Panc1 (cell line): ENCODE results near the gene LRRN3. TPM values are rescaled to one million over a fixed set of nuclear protein-coding genes. Genes with fewer than 3 reads are reported as not detected.

Experiments
- ATAC-seq: fragments of 200-7000 bp; cut with Tn5 transposase; 2 replicates; pipeline ENCODE4 v1.9.1; 2020; ENCODE audit warnings: mild to moderate bottlenecking, moderate library complexity
- BruUV-seq: library from RNA; stranded (reverse); fragments of 400-500 nt; replicated peaks from 2 replicates; lab custom pipeline; 2021; lab: Mats Ljungman, UMichigan
- CTCF ChIA-PET: fragments of 300-600 bp; sonication (Branson Sonifier 250); formaldehyde crosslinking; loops from one replicate; lab custom pipeline; 2022; ENCODE audit warnings: antibody characterized with exemption; lab: Charles Lee
- POLR2A ChIA-PET: fragments of 300-600 bp; sonication (Branson Sonifier 250); formaldehyde crosslinking; loops from one replicate; lab custom pipeline; 2022; ENCODE audit warnings: antibody characterized with exemption; lab: Charles Lee
- DNase-seq: peaks from one replicate; pipeline ENCODE4 v3.0.0-alpha.2; 2010; ENCODE audit warnings: low read depth, low spot score
- H3K27ac ChIP-seq: 2 replicates; pipeline ENCODE4 v1.5.1; 2011; ENCODE audit warnings: mild to moderate bottlenecking, low read length, inconsistent platforms
- H3K27me3 ChIP-seq: fragments of 200-500 bp; sonication (Bioruptor generic); 2 replicates; pipeline ENCODE4 v1.6.0; 2014; ENCODE audit warnings: low read length, inconsistent platforms; ENCODE audit not compliant: control insufficient read depth, insufficient read depth
- H3K36me3 ChIP-seq: fragments of 200-500 bp; sonication (Bioruptor generic); 2 replicates; pipeline ENCODE4 v1.5.1; 2014; ENCODE audit warnings: inconsistent platforms, mild to moderate bottlenecking, low read length, moderate library complexity; ENCODE audit not compliant: control insufficient read depth, insufficient read depth
- H3K4me1 ChIP-seq: 2 replicates; pipeline ENCODE4 v1.5.1; 2011; ENCODE audit warnings: inconsistent platforms, mild to moderate bottlenecking, low read length, moderate library complexity; ENCODE audit not compliant: control insufficient read depth, insufficient read depth
- H3K4me3 ChIP-seq, 2 experiments: 2 replicates each; pipeline ENCODE4 v1.5.1; 2011 to 2012; ENCODE audit warnings: low read depth in 2 of 2, low read length in 2 of 2, mild to moderate bottlenecking in 2 of 2, inconsistent platforms in 1 of 2, moderate library complexity in 1 of 2
- H3K9me3 ChIP-seq: fragments of 200-500 bp; sonication (Bioruptor generic); 2 replicates; pipeline ENCODE4 v1.5.1; 2014; ENCODE audit warnings: low read depth, mild to moderate bottlenecking, inconsistent platforms, low read length, moderate library complexity; ENCODE audit not compliant: control insufficient read depth, insufficient read depth
- POLR2AphosphoS5 ChIP-seq: IDR thresholded peaks from 2 replicates; pipeline ENCODE4 v1.6.1; 2012; ENCODE audit warnings: mild to moderate bottlenecking, low read depth, low read length, moderate library complexity
- SIN3A ChIP-seq: IDR thresholded peaks from 2 replicates; pipeline ENCODE4 v1.6.1; 2012; ENCODE audit warnings: low read depth, mild to moderate bottlenecking, low read length, moderate library complexity, borderline replicate concordance; ENCODE audit not compliant: insufficient read depth
- TCF7L2 ChIP-seq: IDR thresholded peaks from 2 replicates; pipeline ENCODE4 v1.6.1; 2011; ENCODE audit warnings: mild to moderate bottlenecking, low read depth, low read length, inconsistent platforms
- in situ Hi-C: cut with HindIII; loops from 2 replicates; pipeline ENCODE4 v1.10.0; 2016; ENCODE audit warnings: low sequenced_read_pairs, low pct_unique_long_range_greater_than_20kb
- intact Hi-C: fragments of 100-400 bp; cut with micrococcal nuclease; formaldehyde crosslinking; loops from one replicate; pipeline ENCODE4 v1.10.0; 2022; ENCODE audit not compliant: unreplicated experiment
- total RNA-seq: library from RNA; stranded (reverse); gene quantifications from one replicate; pipeline ENCODE4 v1.2.1, GENCODE V29; 2021; ENCODE audit not compliant: unreplicated experiment
- TF ChIP-seq, protein P1 (sequence below): fragments of 450-650 bp; IDR thresholded peaks from 2 replicates; pipeline ENCODE4 v1.5.1; 2017; ENCODE audit warnings: mild to moderate bottlenecking
- TF ChIP-seq, protein P2 (sequence below), 2 experiments: IDR thresholded peaks; 2 replicates each; pipeline ENCODE4 v1.6.1; 2011 to 2012; ENCODE audit warnings: low read depth in 2 of 2, control low read depth in 1 of 2, low read length in 1 of 2, mild to moderate bottlenecking in 1 of 2, moderate library complexity in 1 of 2; ENCODE audit not compliant: insufficient read depth in 1 of 2

Gene LRRN3
- total RNA-seq, 1 experiment from 2014 or later, result 0.15 TPM

DNA sequence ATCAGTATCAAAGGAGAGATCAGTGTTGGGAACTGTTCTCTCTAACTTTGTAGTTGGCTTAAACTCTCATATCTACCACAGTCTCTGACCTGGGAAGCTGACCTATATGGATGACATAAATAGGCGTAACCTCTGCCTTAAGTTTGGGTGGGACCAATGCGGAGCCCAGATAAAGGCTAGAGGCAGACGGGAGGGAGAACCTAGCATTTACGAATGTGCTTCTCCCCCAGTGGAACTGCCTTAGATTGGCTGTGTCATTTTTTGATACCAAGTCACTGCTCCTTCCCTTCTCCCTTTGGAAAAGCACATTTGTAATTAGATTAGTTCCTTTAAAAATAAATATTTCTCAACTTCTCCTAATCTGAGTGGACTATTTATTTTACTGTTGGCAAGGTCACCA lies 23.7 kb upstream of the LRRN3 start:
- Histone ChIP-seq H3K9me3 (no peaks in the 10 kb centered on the region), H3K27me3 (no peaks in the 10 kb centered on the region), H3K4me3 (no peak overlapping the region), H3K27ac (no peak overlapping the region), H3K4me1 (no peaks in the 10 kb centered on the region), H3K36me3 (no peaks in the 10 kb centered on the region)
- ChIA-PET POLR2A (no interaction called here), CTCF (no interaction called here)
- ATAC-seq (no peak), DNase-seq (no peak)
- BruUV-seq, result no TSS peak
- intact Hi-C loops, result no loop called here
- in situ Hi-C loops, result no loop called here
- TF ChIP-seq, protein P1, sequence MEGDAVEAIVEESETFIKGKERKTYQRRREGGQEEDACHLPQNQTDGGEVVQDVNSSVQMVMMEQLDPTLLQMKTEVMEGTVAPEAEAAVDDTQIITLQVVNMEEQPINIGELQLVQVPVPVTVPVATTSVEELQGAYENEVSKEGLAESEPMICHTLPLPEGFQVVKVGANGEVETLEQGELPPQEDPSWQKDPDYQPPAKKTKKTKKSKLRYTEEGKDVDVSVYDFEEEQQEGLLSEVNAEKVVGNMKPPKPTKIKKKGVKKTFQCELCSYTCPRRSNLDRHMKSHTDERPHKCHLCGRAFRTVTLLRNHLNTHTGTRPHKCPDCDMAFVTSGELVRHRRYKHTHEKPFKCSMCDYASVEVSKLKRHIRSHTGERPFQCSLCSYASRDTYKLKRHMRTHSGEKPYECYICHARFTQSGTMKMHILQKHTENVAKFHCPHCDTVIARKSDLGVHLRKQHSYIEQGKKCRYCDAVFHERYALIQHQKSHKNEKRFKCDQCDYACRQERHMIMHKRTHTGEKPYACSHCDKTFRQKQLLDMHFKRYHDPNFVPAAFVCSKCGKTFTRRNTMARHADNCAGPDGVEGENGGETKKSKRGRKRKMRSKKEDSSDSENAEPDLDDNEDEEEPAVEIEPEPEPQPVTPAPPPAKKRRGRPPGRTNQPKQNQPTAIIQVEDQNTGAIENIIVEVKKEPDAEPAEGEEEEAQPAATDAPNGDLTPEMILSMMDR, result no peak
- TF ChIP-seq TCF7L2, result no peak
- TF ChIP-seq, protein P2, sequence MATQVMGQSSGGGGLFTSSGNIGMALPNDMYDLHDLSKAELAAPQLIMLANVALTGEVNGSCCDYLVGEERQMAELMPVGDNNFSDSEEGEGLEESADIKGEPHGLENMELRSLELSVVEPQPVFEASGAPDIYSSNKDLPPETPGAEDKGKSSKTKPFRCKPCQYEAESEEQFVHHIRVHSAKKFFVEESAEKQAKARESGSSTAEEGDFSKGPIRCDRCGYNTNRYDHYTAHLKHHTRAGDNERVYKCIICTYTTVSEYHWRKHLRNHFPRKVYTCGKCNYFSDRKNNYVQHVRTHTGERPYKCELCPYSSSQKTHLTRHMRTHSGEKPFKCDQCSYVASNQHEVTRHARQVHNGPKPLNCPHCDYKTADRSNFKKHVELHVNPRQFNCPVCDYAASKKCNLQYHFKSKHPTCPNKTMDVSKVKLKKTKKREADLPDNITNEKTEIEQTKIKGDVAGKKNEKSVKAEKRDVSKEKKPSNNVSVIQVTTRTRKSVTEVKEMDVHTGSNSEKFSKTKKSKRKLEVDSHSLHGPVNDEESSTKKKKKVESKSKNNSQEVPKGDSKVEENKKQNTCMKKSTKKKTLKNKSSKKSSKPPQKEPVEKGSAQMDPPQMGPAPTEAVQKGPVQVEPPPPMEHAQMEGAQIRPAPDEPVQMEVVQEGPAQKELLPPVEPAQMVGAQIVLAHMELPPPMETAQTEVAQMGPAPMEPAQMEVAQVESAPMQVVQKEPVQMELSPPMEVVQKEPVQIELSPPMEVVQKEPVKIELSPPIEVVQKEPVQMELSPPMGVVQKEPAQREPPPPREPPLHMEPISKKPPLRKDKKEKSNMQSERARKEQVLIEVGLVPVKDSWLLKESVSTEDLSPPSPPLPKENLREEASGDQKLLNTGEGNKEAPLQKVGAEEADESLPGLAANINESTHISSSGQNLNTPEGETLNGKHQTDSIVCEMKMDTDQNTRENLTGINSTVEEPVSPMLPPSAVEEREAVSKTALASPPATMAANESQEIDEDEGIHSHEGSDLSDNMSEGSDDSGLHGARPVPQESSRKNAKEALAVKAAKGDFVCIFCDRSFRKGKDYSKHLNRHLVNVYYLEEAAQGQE (IDR thresholded peaks at IDR 0.05; ENCODE audit: insufficient read depth in 1 of 2, low read depth in 2 of 2, low read length in 1 of 2), result no peak
- TF ChIP-seq POLR2AphosphoS5, result no peak
- TF ChIP-seq SIN3A, result no peak

DNA sequence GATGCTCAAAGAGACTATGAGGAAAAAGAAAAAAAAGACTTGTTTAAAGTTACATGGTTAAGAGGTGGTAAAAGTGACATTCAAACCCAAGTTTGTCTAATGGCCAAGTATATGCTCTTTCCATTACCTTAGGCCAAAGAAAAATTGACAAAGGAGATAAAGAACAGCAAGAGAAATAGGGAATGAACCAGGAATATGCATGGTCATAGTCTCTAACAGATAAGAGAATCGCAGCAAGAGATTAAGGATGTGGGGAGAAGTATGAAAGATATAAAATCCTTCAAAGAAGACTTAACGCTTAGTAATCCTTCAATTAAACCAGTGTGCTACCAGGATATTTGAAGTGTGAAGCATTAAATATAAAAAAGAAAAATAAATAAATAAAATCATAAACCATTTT lies 23.2 kb upstream of the LRRN3 start:
- no TSS peak for BruUV-seq
- no peak for TF ChIP-seq POLR2AphosphoS5
- TF ChIP-seq, protein P1, result no peak
- TF ChIP-seq TCF7L2, result no peak
- TF ChIP-seq SIN3A, result no peak
- TF ChIP-seq, protein P2 (IDR thresholded peaks at IDR 0.05; ENCODE audit: insufficient read depth in 1 of 2, low read depth in 2 of 2, low read length in 1 of 2), result no peak
- CTCF ChIA-PET, result no interaction called here

More for the DNA sequence above, 23.2 kb upstream of the LRRN3 start:
- Histone ChIP-seq H3K27ac (no peak overlapping the region), H3K9me3 (no peaks in the 10 kb centered on the region), H3K4me3 (no peak overlapping the region), H3K27me3 (no peaks in the 10 kb centered on the region), H3K4me1 (no peaks in the 10 kb centered on the region), H3K36me3 (no peaks in the 10 kb centered on the region)
- in situ Hi-C loops (no loop called here), intact Hi-C loops (no loop called here)
- no peak for ATAC-seq
- POLR2A ChIA-PET, result no interaction called here
- no peak for DNase-seq
